HT1080 (cell line): ENCODE measurements around the gene DIO1. TPM values are rescaled to one million over a fixed set of nuclear protein-coding genes. Genes with fewer than 3 reads are reported as not detected.
"Not testable (repeated sequence)": the region's sequence is repeated elsewhere in the genome, so short reads cannot be mapped to it uniquely, and the experiment has no call there.

Experiments used
- DNase-seq: peaks from one replicate; pipeline ENCODE4 v3.0.0-alpha.2; 2015; ENCODE audit warnings: low read depth
- polyA plus RNA-seq, 2 experiments: library from polyadenylated mRNA; depleted of rRNA; stranded (reverse); fragments of >200 nt; gene quantifications; 2 replicates each; pipeline ENCODE4 v1.2.3, GENCODE V29; 2015
- total RNA-seq: library from RNA; depleted of rRNA; stranded (reverse); fragments of >200 nt; shearing (Covaris generic); gene quantifications from 2 replicates; pipeline ENCODE4 v1.2.3, GENCODE V29; 2014; rRNA removed

DIO1 gene
- not detected in 2 replicates for total RNA-seq
- polyA plus RNA-seq (2015; cell fraction: cytosol; rRNA removed), result not detected in 2 replicates
- polyA plus RNA-seq (2015; cell fraction: nucleus; rRNA removed), result not detected in 2 replicates

DNA sequence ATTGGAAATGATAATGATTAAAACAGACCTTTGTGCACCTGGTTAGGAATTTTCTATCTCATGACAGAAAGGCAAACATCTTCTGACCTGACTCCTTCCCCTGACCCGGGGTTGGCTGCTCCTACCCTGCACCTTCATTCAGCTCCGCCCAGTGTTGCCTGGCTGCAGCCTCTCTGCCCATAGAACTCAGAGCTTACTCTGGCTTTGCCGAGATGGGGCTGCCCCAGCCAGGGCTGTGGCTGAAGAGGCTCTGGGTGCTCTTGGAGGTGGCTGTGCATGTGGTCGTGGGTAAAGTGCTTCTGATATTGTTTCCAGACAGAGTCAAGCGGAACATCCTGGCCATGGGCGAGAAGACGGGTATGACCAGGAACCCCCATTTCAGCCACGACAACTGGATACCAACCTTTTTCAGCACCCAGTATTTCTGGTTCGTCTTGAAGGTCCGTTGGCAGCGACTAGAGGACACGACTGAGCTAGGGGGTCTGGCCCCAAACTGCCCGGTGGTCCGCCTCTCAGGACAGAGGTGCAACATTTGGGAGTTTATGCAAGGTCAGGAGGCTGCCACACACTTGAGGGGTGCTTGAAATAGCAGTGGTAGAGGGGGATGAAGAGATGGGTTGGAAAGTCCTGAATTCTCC, at the start of gene DIO1:
Gene DIO1 (plus strand): TSS at position 189 of the 638 bp plus-strand sequence. CDS start 24 bp downstream, at position 213.
- no peak for DNase-seq

DNA sequence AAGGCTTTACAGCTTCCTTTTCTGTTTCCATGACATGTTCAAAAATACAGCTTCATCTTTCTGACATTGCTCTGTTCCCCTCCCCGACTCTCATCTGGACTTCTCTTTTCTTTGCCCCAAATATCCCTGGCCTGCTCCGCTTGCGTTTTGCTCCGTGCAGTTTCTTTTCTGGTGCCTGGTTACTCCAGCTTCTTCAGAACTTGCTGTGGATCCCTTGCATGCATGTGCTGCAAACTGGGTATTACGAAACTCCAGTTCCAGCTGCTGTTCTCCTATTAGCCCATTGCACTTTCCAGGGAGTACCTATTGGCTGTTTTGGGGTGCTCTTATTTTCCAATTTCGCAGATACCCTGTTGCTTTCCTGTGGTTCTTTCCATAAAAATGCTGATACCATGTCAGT, 46.0 kb upstream of the DIO1 start:
- no peak for DNase-seq

DNA sequence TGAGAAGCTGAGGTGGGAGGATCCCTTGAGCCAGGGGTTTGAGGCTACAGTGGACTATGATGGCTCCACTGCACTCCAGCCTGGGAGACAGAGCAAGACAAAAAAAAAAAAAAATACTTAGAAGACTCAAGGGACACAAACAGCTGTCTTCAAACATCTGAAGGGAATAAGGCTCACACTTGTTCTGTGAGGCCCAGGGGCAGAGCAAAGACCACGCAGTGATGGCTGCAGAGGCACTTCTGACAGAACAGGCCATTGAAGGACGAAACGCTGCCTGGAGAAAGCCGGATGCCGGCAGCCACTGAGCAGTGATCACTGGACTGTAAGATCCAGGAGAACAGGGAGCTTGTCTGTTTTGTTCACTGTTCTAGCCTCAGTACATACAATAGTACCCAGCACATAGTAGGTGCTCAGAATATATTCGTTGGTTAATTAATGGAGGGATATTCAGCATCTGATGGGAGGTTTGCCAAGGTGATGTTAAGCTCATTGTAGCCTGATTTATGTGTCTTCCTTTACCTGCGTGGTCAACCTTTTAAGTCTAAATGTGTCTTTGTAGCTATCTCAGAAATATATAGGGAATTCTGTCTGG, 43.8 kb upstream of the DIO1 start:
- DNase-seq, result no peak

DNA sequence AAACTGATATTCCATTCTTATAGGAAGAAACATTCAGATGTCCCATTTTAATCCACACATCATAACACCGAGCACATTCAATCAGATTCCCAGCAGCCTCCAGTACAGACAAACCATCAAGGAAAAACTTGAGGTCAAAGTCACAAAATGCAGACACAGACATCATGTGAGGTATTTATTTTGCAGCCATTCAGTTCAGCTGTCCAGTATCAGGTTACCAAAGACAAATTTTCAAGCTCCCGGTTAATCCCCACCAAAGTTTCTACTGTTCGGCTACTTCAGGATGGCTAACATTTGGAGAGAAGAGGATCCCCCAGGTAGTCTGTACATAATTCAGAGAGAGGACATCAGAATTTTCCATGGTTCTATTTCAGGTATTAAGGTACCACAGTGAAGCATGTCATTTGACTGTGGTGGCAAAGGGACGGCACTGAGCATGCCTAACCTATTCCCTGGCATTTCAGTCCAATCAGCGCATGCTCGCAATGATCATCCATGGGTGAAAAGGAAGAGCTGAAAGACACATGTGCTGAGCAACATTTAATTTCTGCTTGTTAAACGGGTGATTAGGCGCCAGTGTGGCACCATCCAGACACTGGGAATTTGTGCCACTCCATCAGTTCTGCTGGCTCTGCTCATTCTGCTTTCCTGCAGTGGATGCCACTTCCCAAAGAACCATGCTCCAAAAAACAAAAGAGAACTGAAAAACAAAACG, 42.3 kb upstream of the DIO1 start:
- no peak for DNase-seq

- peak; percentile 38 for DNase-seq
Measured at GRCh38 chr1:53860967-53861411, 33.0 kb upstream of the DIO1 start.

GRCh38 chr1:53862507-53862906, 31.5 kb upstream of the DIO1 start:
- no peak for DNase-seq

DNA sequence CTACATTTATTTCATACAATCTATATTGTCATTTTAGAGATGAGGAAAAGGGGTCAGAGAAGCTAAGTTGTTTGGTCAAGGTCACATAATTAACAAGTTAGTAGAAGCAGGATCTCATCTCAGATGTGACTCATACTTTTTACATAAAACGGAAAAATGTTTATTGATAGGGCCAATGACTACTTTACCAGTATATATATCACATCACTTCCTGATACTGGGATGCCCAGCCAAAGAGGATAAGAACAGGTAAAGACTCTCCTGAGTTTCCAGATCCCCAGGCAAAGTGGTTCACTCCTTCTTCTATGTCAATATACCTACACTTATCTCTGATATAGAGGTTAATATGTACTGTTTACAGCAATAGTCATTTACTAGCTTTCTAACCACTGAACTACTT, 25.4 kb upstream of the DIO1 start:
- DNase-seq, result no peak

DNA sequence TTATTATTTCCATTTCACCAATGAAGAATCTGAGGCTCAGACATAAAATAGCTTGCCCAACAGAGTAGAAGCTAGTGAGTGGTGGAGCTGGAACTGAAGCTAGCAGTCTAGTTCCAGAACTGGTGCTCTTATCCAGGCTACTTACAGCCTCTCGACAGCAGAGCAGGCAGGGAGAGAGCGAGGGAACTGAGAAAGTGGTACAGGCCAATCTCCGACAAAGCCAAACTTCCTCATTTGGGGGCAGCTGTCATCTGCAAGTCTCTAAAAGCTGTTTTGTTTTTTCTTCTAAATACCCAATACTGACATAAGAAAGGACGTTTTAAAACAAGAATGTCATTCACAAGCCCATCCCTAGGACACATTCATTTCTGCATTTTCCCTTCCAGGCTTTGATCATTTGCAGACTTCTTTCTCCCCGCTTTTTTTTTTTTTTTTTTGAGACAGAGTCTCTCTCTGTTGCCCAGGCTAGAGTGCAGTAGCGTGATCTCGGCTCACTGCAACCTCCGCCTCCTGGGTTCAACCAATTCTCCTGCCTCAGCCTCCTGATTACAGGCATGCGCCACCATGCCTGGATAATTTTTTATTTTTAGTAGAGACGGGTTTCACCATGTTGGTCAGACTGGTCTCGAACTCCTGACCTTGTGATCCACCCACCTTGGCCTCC, 24.4 kb upstream of the DIO1 start:
- no peak for DNase-seq

DNA sequence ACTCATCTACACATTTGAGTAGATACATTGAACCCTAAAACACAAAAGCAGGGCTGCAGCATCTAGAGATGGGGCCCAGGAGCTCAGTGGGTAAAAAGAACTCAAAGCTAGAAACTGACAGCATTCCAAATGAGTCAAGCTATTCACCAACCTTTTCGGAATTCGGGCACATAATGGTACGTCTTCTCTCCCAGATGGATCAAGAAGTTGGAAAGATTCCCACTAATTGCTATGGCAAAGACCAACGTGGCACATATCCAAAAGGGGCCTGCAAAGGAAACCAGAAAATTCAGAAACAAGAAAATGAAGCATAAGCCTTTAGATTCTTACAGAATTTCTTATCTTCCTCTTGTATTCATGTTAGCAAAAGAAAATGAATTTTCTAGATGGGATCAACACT, 22.8 kb upstream of the DIO1 start:
- no peak for DNase-seq

DNA sequence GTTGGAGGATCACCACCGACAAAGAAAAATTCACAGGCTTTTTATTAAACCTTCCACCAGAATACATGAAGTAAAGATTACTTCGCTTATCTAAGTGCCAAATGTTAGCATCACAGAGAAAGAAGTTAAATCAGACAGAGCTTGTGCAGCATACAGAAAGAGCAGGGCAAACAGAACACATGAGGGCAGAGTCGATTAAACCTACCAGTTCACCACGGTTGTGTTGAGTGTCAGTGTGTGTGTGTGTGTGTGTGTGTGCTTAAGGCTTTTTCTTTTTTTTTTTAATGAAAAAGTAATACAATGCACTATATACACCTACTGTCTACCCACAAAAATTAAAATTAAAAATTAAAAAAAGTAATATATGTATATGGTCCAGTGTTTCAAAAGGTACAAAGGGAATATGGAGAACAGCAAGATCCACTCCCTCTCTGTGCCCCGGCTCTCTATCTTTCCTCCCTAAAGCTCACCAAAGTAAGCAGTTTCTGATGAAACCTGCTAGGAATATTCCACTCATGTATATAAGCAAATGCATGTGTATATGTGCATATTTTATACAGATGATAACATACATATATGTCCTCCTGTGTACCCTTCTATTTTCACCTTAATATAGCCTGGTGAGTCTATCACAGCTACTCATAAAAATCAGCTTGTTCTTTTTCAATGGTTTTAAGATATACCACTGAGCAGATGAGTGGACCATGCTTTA, 22.1 kb upstream of the DIO1 start:
- DNase-seq, result no peak

- DNase-seq, result not testable (repeated sequence)
Measured at GRCh38 chr1:53875150-53875549, 18.8 kb upstream of the DIO1 start.

DNA sequence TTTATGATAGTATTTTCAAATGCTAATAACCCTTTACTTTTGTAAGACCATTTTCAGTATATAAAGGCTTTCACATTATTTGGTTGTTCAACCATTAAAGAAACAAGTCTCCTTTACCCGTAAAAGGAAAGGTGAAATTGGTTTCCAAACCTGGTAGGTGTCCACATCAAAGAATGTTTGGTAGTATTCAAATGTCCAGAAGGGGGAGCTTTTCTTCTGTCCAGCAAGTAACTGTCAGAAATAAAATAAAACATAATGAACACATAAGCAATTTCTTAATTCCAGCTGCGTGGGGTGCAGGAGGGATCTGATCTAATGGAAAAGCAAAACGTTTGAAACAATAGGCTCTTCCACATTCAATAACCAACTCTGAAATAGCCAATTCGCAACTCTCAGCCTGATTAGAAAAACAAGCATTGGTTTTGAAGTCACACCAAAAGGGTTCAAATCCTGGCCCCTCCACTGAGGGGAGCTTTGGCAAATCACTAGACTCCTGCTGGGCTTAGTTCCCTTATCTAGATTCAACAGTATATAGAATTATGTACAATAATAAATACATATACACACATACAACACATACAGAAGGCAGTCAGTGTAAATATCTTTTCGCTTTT, 15.4 kb upstream of the DIO1 start:
- DNase-seq, result peak; percentile 24

- DNase-seq, result not testable (repeated sequence)
Measured at GRCh38 chr1:53881853-53882252, 12.1 kb upstream of the DIO1 start.

- not testable (repeated sequence) for DNase-seq
Measured at GRCh38 chr1:53883600-53883999, 10.4 kb upstream of the DIO1 start.

DNA sequence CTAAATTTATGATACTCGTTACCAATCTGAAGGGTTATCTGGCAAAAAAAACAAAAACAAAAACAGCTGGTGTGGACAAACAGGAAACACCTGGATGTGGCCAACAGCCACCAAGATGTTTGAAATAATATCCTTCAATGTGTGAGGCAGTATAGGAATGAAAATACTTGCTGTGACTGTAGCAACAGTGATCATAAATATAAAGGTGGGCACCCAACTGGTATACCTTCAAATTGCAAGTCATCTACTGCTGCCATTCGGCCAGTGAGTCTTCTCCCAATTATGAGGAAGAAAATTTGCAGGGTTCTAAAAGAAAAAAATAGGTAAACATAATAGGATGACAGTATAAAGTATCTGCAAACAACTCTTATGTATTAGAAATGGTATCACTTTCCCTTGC, 5.3 kb upstream of the DIO1 start:
- no peak for DNase-seq

GRCh38 chr1:53889304-53890298, 4.4 kb upstream of the DIO1 start, which contains the start of gene YIPF1:
TSS of gene YIPF1 (minus strand) at chr1:53889797. CDS start at chr1:53888937, 860 bp downstream.
- DNase-seq, result peak; percentile 89

- DNase-seq, result no peak
Measured at GRCh38 chr1:53890522-53890941, 3.5 kb upstream of the DIO1 start.

DNA sequence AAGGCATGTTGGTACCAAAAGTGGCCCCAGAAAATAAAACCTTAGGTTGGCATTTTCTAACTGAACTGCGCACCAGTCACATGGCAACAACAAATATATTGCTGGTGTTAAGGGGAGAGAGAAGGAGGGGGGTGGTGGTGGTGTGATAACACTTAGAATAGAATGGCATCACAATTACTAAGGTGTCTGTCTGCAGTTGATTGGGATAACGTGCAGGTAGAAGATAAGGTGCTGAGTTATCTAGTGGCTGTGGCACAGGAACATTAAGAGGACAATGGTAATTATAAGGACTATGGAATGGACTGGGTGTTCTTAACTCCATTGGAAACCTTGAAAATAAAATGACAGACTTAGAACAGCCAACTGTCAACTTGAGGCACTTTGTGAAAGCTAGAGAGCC, 3.0 kb upstream of the DIO1 start:
- DNase-seq, result no peak

GRCh38 chr1:53891678-53892077, 2.3 kb upstream of the DIO1 start:
- no peak for DNase-seq
